NT2/D1 (cell line): Measurements from ENCODE around the gene DLG4.

Experiments used
- SUZ12 ChIP-seq: IDR thresholded peaks from 2 replicates; pipeline ENCODE4 v1.6.1; 2011; ENCODE audit not compliant: insufficient read length, insufficient read depth; ENCODE audit errors: extremely low read depth
- YY1 ChIP-seq: IDR thresholded peaks from 2 replicates; pipeline ENCODE4 v1.6.1; 2011; ENCODE audit not compliant: insufficient read length, insufficient read depth
- ZNF274 ChIP-seq: IDR thresholded peaks from 2 replicates; pipeline ENCODE4 v1.6.1; 2011; ENCODE audit warnings: mild to moderate bottlenecking, low read depth, low read length

GRCh38 chr17:7211491-7212273 lies 8.0 kb downstream of the DLG4 start:
- no peak for TF ChIP-seq SUZ12
- TF ChIP-seq ZNF274: no peak
- no peak for TF ChIP-seq YY1
